ENCODE data around the gene C2CD4B. TPM values are rescaled to one million over a fixed set of nuclear protein-coding genes. Genes with fewer than 3 reads are reported as not detected.
A peak's percentile ranks its signal among the peaks of the same experiment; 100 is the strongest.

The C2CD4B gene
- total RNA-seq, 1 experiment from 2014 or later = not detected

DNA sequence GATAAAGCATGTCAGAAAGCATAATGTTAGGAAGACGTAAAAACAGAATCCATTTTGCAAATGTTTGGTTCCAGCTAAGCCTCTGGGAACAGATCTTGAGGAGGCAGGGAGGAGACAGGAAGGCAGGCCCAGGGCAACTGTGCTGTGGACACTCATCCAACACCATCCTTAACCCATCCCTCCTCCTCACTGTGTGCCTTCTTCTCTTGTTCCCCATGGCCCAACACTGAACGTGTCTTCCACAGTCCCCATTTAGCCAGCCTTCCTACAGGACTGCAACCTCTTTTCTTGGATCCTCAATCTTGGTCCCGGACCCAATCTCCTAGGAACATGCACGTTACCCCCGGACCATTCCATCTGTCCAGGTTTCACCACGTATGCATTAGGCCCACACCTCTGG, 15.4 kb downstream of the C2CD4B start:
- no peak for DNase-seq (ENCODE audit: low read depth)

DNA sequence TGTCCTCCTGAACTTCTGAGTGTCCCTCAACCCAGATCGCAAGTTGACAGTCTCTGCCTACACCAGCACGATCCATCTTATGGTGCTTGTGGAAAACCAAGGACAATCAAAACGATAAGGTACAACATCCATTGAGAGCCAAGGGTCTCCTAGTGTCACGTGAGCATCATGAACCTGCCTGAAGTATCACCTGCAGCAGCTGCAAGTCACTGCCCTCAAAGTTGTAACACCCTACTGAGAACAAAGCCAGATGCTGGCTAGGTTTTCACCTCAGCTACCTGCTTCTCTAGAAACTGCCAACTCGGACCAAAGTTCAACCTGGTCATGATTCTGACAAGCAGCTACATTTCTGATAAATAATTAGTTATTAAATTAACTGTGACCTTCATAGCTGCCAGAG, 17.5 kb downstream of the C2CD4B start:
- DNase-seq (ENCODE audit: low read depth) = no peak

DNA sequence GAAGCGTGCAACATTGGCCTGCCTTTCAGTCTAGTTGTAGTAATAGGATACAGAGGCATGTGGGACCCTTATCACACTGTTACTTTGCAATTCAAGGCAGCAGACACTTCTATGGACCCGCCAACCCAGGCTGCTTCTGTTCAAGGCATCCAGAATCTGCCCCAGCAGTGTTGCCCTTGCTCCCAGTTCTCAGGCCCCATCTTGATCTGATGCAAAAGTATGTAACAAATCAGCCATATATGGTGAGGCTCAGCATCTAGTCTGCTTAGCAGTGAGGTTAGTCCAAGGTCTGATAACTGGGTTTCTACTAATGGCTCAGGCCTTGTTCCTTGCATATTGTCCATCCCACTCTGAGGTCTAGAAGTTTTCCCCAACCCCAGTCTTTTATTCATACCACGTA, 17.9 kb downstream of the C2CD4B start:
- DNase-seq (ENCODE audit: low read depth) = no peak

DNA sequence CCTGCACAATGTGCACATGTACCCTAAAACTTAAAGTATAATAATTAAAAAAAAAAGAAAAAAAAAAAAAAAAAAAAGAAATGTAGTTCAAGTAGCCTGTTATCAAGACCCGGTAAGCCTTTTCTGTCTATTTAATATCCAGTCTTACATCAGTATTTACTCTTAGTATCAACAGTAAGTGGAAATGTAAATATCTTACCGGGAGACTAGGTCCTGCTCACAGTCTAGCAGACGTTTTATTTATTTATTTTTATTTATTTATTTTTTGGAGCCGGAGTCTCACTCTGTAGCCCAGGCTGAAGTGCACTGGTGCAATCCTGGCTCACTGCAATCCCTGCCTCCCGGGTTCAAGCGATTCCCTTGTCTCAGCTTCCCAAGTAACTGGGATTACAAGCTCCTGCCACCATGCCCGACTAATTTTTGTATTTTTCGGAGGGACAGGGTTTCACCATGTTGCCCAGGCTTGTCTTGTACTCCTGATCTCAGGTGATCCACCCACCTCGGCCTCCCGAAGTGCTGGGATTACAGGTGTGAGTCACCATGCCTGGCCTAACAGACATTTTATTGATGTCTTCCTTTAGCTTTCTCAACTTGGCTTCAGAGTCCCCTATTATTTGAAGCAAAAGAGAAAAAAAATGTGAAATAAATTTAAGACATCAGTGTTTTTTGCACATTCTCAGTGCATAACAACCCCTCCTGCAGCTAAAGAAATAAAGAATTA, 19.9 kb downstream of the C2CD4B start:
- no peak for DNase-seq (ENCODE audit: low read depth)

DNA sequence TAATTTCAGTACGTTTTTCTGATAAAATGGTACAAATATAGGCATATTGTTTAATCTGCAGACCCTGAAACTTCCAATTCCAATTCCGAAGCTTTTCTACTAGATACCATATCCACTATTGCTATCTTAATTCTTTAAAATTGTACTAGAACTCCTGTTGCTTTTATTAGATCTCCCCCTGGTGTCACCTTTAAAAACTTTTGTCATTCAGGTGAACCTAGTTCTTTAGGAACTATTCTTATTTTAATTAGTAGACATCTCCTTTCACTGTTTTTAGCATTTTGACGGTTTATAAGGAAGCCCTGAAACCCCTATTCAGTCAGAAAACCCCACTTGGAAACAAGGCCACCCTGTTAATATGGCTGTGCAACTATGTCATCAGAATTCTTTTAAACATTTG, 22.3 kb downstream of the C2CD4B start:
- DNase-seq (ENCODE audit: low read depth) = no peak

DNA sequence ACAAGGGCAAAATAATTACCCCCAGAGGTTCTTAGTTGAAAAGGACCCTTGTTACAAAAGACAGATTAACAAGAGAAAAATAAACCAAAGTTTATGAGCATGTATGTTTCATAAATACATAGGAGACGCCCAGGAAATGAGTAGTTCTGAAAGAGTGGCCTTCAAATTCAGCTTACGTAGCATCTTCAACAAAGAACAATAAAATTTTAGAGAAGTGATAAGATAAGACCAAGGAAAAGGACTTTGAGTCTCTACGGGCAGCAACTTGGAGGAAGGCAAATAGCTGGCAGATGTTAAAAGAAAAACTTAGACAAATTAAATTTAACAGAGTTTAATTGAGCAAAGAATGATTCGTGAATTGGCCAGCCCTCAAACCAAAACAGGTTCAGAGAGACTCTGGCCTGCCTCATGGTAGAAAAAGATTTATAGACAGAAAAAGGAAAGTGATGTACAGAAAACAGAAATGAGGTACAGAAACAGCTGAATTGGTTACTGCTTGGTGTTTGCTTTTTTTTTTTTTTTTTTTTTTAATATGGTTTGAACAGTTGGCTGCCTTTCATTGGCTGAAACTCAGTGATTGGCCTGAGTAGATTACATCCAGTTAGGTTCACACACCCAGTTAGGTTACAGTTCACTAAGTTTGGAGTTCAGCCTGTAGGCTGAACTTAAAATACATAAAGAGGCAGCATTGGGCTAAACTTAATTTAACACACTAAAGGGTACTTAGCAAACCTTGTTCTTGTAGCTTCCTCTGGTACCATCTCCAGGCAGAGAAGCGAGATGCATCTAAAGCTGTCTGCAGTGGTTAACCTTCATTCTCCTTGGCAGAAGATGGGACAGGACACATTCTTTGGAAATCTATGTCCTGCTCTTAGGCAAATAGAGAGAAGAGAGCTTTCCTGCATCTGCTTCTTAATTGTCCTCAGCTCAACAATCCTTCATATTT, 23.2 kb downstream of the C2CD4B start:
- DNase-seq (ENCODE audit: low read depth) = no peak

DNA sequence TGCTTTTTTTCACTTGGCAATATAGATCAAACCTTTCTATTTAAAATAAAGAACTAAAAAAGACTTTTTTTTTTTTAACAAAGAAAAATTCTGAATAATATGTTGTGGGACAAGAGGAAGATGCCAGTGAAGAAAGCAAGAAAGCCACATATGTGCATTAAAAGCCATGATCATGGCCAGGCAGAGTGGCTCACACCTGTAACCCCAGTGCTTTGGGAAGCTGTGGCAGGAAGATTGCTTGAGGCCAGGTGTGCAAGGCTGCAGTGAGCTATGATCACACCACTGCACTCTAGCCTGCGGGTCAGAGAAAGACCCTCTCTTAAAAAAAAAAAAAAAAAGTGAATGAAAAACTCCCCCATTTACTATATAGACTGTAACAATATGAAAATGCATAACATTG, 23.9 kb downstream of the C2CD4B start:
- no peak for DNase-seq (ENCODE audit: low read depth)

DNA sequence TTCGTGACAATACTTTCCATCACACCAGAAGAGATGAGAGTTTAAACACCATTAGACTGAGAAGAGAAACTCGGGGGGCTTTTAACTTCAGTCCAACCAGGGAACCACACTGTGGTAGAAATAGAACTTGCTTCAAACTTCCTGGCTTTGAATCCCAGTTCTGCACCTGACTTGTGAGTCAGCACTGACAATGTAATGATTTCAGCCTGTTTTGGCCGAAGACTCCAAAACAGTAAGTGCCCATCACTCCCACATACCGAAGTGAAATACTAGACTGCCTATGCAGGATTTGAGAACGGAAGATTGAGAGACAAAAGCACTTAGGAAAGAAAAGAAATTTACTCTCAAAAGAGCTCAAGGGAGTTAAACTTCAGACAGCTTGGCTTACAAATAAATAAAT, 27.0 kb downstream of the C2CD4B start:
- peak; percentile 86 for DNase-seq (ENCODE audit: low read depth)

DNA sequence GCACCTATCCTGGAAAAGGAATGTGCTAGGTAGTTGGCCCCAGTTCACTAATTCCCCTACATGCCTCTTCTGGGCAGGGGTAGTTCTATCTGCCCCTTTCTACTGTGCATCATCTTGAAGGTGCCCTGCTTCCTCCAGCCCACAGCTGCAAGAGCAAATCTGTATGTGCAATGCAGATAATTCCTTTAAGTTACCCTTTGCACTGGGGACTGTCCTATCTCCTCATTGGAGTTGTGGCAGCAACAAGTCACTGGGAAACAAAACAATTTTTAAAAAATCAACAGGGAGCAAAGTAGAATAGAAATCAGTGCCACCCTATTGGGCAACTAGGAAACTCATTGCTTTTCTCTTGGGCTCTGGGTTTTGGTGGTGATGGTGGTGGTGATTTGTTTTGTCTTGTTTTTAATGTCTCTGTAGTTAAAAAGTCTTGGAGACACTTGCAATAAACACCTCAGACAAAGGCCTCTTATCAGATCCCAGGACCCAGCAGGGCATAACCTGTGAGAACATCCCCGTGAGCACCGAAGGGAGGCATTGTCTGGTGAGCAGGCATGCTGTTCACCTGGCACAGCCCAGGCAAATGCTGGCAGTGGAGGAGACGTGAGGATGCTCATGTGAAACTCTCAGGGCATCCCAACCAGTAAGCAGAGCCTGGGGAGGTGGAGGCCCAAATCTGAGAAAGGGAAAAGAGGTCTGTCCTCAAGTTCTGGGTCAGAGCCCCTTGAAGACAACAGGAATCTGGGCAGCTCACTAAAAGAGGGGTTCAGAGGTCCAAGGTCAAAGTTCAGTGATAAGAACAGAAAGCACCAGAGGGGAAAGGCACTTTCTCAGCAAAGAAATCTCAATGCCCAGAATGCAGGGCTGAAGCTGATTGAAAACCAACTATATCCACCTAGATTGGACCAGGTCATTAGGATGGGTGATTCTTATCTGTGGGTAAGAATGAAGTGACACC, 27.9 kb downstream of the C2CD4B start:
- DNase-seq (ENCODE audit: low read depth) = no peak

DNA sequence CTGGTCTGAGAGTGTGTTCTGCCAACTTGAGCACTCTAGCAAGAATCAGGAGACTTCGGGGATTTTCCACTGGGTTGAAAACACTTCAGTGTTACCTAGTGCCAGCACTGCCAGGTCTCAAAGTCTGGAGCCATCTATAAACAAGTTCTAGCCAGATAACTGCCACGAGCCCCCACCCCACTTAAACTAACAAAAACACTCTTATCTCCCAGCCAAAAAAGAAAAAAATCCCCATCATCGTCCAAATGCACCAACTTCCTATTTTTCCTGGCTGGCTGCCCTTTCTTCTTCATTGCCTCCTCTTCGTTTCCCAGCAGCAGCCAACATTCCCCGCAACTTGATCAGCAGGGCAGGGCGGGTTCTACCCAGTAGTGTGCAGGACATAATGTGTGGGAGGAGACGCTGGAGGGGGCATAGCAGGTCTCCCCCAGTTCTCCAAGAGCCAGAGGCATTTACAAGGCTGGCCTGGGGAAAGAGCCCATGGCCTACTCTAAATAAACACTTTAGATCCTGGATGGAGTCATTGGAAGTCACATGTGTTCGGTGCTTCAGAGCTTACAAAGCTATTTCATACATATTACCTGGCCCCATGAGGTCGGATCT, 29.5 kb downstream of the C2CD4B start:
- DNase-seq (ENCODE audit: low read depth) = peak; percentile 81

DNA sequence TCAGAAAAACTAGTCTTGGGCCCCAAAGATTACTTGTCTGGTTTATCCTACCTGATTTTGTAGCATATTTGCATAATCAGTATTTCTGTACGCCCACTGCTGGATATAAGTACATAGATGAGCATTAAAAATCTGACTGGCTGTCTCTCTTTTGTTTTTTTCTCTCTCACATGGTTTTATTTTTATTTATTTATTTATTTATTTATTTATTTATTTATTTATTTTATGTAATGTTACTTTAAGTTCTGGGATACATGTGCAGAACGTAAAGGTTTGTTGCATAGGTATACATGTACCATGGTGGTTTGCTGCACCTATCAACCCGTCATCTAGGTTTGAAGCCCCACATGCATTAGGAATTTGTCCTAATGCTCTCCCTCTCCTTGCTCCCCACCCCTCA, 31.9 kb downstream of the C2CD4B start:
- no peak for DNase-seq (ENCODE audit: low read depth)

DNA sequence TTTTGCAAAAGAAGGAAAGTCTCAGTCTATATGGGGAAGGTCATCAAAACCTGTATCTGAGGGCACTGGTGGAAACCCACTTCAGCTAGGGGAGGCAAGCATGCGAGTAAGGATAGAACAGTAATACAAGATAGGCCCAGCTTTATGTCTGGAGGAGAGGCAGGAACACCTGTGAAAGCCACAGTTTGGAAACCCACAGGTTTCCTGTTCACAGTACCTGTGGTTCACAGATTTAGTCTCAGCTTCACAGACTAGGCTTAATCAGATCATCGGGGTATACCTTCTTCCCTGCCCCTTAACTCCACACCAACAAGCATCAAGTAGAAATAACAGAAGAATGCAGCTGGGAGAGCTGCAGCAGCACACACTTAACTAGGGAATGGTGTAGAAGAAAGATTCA, 36.2 kb downstream of the C2CD4B start:
- no peak for DNase-seq (ENCODE audit: low read depth)

DNA sequence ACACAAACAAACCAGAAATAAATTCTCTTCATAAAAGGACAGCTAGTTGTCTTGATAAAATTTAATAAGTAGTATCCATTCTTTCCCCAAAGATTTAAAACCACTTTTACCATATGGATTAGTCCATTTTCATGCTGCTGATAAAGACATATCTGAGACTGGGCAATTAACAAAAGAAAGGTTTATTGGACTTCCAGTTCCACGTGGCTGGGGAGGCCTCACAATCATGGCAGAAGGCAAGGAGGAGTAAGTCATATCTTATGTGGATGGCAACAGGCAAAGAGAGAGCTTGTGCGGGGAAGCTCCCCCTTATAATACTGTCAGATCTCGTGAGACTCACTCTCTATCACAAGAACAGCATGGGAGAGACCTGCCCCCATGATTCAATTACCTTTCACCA, 38.7 kb downstream of the C2CD4B start:
- DNase-seq (ENCODE audit: low read depth) = no peak

DNA sequence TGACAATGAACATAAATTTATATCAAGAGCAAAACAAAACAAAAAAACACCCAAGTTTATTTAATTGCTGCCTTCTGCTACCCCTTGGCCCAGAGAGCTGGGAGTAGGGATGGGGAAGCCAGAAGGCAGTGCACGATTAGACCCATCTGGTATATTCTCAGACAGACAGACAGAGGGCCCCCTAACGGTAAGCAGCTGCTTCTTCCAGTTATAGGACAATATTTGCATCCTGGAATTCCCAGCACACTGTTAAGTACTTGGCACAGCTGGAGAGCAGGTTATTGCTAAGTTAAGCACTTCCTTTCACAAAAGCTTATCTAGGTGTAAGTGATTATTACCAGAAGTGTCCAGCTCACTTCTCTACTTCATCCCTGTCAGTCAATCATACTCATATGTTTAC, 39.3 kb downstream of the C2CD4B start:
- DNase-seq (ENCODE audit: low read depth) = no peak

DNA sequence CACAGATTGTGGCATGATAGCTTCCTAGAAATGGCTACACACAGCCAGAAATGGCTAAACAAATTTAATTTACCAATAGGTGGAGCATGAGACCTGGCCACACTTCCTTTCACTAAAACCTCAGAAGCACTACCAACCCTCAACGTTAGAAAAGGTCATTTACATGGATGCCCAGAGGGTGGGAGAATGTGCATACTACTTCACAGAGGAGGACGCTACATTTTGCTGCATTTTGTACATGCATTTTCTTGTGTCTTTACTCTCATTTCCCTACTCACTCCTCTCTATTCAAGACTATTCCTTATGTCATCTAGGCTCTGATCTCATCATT, 40.1 kb downstream of the C2CD4B start:
- no peak for DNase-seq (ENCODE audit: low read depth)

DNA sequence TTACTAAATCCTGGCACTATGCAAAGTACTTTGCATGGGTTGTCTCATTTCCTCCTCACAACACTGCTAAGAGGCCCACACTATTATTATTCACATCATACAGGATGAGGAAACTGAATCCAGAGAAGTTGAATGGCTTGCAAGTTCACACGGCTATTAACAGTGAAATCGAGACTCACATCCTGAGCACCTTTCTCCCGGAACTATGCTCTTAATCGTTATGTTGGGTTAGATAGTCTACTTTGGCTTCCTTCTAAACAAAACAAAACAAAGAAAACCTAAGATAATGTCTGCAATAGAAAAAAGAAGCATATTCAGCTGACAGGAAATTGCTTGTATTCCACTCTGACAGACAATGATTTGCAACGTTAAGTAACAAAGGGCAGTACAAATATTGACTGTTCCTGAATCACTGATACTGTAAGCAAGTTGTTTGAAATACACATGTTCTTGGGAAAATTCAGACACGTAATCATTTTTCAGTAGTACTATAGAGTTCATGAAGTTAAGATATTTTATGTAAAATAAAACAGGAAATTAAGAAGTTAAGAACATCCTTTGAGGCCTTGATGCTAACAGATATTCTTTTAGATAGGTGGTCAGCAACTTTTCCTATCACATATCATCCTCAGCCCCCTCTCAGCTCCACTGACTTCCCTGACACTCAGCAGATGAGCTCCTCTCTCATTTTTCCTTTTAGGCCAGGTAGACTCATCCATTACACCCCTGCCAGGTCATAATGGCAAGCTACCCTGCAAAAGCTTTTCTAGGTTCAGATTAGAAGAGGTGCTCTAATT, 40.7 kb downstream of the C2CD4B start:
- peak; percentile 65 for DNase-seq (ENCODE audit: low read depth)

DNA sequence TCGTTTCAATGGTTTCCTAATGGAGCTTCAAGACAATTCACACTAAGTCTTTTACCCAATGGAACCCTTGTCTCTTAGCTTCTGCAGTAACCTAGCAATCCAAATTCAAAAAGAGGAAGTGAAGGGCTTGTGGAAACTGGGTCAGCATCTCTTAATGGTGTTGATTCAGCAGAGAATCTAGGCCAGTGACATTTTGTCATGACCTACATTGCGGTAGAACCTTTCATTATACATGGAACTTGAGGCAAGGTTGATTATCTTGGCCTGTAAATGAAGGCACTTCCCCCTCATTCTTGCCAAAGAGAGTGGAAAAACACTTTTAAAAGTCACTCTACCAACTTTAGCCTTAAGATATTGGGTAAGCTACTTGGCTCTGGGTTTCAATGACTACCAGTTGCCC, 42.8 kb downstream of the C2CD4B start:
- DNase-seq (ENCODE audit: low read depth) = no peak

DNA sequence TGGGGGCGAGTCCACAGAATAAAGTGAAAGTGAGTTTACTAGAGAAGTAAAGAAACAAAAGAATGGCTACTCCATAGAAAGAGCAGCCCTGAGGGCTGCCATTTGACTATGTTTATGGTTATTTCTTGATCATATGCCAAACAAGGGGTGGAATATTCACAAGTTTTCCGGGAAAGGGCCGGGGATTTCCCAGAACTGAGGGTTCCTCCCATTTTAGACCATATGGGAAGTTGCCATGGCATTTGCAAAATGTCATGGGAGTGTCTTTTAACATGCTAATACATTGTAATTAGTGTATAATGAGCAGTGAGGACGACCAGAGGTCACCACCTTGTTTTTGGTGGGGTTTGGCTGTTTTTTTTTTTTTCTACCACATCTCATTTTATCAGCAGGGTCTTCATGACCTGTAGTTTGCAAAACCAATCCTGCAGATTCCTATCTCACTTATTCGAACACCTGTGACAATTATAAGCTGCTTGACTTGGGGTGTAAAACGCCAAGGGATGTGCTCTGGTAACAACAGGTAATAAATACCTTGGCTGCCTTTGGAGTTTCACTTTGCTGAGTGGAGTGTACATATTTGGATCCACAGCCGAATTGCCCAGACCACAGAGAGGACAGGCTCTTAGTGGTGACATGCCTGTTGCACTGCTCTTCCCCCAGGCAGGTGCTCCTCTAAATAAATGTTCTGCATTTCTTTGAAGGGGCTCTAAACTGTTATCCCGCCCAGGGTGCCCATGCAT, 43.6 kb downstream of the C2CD4B start:
- DNase-seq (ENCODE audit: low read depth) = no peak

DNA sequence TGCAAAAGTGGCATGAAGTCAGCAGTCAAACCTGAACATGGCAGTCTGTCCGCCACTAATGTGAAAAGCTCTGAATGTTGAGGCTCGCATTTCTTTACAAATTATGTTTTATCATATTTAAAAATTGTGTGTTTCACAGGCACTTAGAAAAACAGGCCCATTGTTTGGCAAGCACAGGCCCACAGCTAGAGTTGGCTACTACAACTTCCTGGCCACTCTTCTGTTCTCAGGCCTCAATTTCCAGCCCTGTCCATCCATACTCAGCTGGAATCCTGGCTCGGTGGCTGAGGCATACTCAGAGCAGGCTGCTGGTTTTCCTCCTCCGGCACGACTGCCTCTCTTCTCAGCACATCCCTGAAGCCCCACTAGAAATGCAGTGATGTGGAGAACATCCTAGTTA, 44.3 kb downstream of the C2CD4B start:
- no peak for DNase-seq (ENCODE audit: low read depth)

DNA sequence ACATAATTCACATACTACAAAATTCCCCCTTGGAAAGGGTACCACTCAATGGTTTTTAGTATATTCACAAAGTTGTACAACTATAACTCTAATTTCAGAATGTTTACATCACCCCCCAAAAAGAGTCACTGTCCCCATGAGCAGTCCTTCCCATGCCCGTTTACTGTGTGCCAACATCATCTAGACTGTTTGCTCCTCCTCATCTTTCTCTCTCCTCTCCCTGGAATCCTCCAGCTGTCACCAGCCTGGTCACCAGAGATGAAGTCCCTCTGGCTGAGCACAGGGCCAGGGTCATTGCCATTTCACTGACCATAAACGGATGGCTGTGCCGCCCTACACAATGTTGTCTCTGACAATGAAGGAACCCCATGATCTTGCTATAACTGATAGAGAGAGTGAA, 45.2 kb downstream of the C2CD4B start:
- no peak for DNase-seq (ENCODE audit: low read depth)

Measured in HT1080 (cell line).